GM12872 (cell line): Measurements from ENCODE around the gene SLC22A17.

ENCODE experiments used
- CTCF ChIP-seq: IDR thresholded peaks from 3 replicates; pipeline ENCODE4 v1.5.1; 2011; ENCODE audit warnings: low read depth, mild to moderate bottlenecking, low read length, moderate library complexity; ENCODE audit not compliant: insufficient read depth

Gene SLC22A17

GRCh38 chr14:23351681-23352505 lies 794 bp downstream of the SLC22A17 start:
- TF ChIP-seq CTCF: no peak

- TF ChIP-seq CTCF: no peak
Measured at GRCh38 chr14:23349156-23349845, 3.4 kb downstream of the SLC22A17 start.

- no peak for TF ChIP-seq CTCF
Measured at GRCh38 chr14:23348297-23348655, 4.4 kb downstream of the SLC22A17 start.

GRCh38 chr14:23347406-23348296 lies 5.0 kb downstream of the SLC22A17 start:
- TF ChIP-seq CTCF: no peak

- TF ChIP-seq CTCF: no peak
Measured at GRCh38 chr14:23346693-23347405, 5.8 kb downstream of the SLC22A17 start.

- no peak for TF ChIP-seq CTCF
Measured at GRCh38 chr14:23345987-23346692, 6.5 kb downstream of the SLC22A17 start.
